NOMO-1 (cell line): Measurements from ENCODE around the gene NKX1-1.
"Not testable (repeated sequence)": the region's sequence is repeated elsewhere in the genome, so short reads cannot be mapped to it uniquely, and the experiment has no call there.

Source experiments
- DNase-seq, 2 experiments: peaks; one replicate each; lab custom pipeline; 2025; ENCODE audit not compliant: unreplicated experiment in 2 of 2; lab: John Stamatoyannopoulos, UW

The NKX1-1 gene

DNA sequence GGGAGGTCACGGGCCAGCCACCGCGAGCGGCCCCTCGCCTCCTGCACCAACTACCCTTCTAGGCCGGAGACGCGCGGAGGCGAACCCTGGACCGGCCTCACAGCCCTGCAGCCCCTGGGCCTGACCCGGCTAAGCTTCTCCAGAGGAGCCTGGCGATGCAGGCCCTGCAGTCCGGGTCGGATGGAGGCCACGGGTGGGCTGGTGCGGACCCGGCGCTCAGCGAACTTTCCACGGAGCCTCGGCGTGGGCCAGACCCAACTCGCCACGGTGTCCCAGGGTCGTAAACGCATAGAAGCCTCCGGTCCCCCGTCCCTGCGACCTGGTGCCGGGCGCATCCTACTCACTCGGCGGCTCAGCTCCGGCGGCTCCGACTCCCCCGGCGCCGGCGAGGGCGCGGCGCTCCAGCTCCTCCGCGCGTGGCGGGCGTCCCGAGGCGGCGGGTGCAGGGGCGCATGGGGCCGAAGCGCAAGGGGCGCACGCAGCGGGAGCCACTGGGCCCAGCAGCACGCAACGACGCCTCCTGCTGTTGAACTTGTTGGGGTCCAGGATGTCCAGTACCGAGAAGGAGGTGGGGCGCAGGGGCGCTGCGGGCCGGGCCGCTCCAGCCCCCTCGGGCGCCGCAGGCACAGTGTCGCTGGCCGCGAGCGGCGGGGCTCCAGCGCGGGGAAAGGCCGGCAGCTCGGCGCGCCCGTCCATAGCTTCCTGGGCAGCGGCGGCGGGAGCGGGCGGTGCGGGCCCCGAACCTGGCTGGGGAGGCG is 427 bp downstream of the NKX1-1 start:
- no peak for DNase-seq

DNA sequence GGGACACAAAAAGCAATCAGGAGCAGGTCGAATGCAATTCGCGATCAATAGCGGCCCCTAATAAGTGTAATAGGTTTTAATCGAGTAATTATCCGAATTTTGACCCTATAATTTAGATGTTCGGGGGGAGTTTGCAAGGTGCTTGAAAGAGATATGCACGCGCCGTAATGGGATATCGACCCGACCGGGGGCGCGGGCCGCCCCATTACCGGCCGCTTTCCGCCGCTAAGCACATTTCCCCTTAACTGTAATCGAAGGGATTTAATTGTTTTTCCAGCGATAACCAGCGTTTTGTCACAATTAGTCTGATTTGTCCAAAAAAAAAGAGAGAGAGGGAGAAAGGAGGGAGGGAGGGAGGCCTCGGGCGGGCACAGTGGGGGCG is 997 bp downstream of the NKX1-1 start:
- no peak for DNase-seq

DNA sequence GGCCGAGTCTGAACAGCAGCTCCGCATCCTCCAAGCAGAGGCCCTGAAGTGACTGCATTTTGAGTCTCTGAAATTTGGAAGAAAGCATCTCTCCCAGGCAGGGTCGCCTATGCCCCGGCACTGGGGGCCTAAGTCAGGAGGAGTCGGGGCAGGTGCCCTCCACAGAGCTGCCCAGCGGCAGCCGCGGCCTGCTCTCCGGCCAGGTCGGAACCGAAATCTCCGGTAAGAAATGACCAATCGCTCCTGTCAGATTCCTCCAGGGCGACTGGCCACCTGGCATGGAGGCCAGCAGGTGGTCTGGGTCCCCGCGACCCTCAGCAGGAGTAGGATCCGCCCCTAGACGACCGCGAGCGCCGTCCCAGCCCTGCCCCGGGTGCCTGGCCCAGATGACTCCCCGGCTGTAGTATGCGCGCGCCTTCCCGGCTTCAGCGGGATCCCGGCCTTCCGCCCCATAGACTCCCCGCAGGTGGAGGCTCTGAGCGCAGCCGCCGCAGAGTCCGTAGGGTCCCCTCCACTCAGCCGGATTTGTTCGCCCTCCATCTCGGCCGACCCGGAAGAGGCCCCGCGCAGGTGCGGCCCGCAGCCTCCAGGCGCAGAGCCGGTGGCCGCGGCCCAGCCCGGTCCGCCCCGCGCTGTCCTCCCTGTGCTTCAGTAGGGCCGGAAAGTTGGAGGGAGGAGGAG is 1.5 kb downstream of the NKX1-1 start:
- no peak for DNase-seq

DNA sequence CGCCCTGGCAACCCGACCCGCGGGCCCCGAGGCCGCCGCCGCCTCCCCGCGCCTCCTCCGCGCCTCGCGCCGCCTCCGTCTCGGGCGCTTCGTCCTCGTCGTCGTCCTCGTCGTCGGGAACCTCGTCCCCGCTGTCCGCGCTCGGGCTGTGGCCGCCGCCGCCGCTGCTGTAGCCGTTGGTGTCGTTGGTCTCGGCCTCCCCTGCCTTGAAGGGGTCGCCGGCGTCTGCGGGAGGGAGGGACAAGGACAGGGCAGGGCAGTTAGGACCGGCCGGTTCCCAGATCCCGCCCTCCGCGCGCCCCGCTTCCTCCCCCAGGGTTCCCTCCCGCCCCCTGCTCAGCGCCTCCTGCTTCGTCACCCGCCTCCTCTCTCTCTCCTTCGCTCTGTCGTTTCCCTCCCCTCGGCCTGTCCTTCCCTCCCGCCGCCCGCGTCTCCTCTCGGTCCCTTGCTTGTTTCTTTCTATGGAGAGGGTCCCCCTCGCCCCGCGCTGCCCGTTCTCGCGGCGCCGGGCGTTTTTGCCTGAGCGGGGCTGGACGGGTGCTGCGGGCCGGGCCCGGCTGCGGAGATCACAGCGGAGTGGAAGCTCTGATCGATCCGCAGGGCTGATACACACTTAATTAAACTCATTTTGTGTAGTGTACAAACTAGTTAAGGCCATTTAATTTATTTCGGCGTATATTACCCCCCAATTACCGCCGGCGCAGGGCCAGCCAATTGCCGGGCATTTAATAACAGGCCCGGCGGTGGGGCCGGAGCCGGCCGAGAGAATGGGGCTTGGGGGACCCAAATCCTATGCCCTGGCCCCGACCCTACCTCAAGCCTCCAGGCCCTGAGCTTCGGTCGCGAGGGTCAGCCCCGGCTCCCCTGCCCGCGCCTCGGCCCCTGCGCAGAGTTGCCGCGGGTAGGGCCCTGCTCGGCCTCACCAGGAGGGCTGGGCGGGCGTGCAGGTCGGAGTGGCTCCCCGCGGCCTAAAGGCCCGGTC is 2.4 kb downstream of the NKX1-1 start:
- DNase-seq: no peak

DNA sequence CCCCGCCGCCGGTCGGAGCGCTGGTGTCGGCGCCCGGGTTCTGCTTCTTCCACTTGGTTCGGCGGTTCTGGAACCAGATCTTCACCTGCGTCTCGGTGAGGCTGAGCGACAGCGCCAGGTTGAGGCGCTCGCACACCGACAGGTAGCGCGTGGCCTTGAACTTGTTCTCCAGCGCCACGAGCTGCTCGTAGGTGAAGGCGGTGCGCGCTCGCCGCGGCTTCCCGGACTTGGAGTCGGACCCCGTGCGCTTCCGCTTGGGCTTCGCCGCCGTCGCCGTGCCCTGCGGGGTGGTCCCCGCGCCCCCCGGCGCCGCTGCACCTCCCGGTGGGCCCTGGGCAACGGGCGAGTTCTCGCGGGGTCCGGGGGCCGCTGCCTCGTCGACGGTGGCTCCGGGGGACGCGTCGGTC is 3.1 kb downstream of the NKX1-1 start:
- no peak for DNase-seq

GRCh38 chr4:1402516-1403091 is 3.6 kb downstream of the NKX1-1 start:
- no peak for DNase-seq

- DNase-seq: no peak
Measured at GRCh38 chr4:1402021-1402515, 4.2 kb downstream of the NKX1-1 start.

- DNase-seq: no peak
Measured at GRCh38 chr4:1401409-1402020, 4.7 kb downstream of the NKX1-1 start.

- DNase-seq: no peak
Measured at GRCh38 chr4:1400831-1401408, 5.3 kb downstream of the NKX1-1 start.

DNA sequence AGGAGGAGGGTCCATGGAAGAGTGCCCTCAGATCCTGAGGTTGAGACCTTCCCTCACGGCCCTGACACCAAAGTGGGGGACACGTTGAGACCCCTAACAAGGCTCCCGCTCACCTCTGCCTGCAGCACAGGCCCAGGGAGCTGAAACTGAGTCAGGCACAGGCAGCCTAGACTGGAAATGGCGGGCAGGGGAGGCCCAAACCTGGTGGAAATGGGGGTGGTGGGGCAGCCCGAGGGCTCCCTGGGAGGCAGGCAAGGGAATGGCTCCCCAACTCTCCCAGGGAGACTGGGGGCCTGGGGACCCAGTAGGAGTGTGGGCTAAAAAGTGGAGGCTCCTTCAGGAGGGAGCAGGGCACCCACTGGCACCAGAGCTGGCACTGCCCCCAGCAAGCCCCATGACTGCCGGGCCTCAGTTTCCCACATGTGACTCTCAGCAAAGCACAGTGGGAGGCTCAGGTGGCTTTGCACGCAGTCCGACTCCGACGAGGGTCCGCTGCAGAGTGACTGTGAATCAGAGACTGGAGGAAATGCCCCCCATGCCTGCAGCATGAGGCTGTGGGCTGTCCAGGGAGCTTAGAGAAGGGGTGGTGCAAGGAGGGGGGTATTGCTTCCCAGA is 5.9 kb downstream of the NKX1-1 start:
- DNase-seq: no peak

DNA sequence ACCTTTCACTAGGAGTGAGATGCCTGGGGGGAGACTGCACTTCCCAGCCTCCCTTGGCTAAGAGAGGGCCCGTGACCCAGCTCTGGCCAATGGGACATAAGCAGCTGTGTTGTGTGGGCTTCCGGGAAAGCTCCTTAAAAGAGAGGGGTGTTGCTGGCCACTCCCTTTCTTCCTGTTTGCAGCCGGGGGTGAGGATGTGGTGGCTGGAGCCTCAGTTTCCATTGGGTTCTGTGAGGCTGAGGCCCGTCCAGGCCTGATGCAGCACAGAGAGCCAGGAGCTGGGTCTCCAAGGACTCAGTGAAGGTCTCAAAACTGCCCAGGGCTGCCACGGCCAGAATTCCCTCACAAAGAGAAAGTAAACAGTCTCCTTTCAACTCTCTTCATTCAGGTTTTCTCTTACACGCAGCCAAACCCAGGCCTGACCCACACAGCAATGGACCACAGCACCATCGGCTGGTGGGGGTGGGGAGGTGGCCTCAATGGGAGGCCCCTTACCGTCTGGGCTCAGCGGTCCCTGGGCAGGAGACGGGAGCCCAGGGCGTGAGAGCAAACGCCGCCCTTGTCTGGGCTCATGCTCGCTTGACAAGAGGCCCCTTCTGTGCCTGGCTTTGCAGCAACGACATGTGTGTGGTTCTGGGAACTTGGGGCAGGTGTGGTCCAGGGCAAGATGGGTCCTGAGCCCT is 6.6 kb downstream of the NKX1-1 start:
- no peak for DNase-seq

DNA sequence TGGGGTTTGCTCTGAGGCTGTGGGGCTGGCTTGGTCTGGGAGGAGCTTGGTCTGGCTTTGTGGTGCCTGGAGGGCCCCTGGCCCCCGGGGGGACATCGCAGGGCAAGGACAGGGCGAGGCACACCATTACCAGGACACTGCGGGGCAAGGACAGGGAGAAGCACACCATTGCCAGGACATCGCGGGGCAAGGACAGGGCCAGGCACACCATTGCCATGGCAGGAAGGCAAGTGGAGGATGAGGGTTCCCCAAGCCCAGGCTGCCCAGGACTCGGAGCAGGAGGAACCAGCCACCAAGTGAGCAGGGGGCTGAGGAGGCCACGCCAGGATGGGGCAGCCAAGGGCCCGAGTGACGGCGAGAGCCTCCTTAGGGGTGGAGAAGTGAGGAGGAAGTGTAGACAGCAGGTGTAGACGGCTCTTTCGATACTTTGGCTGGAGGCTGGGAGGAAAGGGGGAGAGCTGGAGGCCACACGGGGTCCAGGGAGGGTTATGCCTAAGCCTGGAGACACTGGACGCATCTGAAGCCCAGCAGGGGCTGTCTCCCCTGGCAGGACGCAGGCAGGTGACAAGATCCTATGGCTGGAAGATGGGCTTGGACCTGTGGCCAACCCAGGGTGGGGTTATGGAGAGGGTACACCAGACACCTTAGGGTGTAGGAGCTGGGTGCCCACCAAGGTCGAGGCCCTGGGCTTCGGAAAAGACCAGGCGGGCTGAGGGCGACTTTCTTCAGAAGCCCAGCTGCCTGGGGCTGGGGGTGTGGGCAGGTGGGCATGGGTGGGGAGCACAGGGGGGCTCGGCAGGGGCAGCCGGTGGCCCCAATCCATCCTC is 7.3 kb downstream of the NKX1-1 start:
- no peak for DNase-seq

DNA sequence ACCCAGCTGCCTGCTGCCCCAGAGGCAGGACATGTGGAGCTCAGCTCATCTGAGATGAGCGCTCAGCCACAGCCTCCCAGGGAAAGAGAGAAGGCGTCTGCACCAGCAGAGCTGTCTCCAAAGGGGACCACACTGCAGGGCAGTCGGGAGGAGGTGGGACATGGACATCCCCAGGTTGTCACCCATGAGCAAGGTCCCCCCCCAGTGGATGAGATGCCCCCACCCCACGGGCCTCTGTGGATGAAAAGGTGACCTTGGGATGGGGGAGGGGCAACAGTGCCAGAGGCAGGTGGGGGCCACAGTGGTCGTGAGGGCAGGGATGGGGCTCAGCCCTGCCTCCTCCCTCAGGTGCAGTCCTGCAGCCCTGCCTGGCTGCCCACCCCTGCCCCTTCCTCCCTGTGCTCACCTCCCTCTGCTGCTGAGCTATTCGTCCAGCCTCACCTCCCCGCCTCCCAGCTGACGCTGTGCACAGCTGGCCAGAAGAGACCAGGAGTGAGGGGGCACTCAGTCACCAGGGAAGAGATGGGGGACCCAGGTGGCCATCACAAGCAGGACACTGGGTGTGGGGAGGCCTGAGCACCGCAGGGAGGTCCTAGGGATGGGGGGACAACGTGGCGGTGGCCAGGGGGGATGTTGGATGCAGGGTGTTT is 9.3 kb downstream of the NKX1-1 start:
- DNase-seq: no peak

GRCh38 chr4:1395941-1396805 is 10.1 kb downstream of the NKX1-1 start:
- no peak for DNase-seq

- DNase-seq: not testable (repeated sequence)
Measured at GRCh38 chr4:1395389-1395820, 10.8 kb downstream of the NKX1-1 start.

GRCh38 chr4:1394554-1395388 is 11.5 kb downstream of the NKX1-1 start:
- not testable (repeated sequence) for DNase-seq
